ENCODE measurements around the gene RAB27B. TPM values are rescaled to one million over a fixed set of nuclear protein-coding genes. Genes with fewer than 3 reads are reported as not detected.

RAB27B gene
- total RNA-seq, 1 experiment from 2014 or later: 30.4 TPM

DNA sequence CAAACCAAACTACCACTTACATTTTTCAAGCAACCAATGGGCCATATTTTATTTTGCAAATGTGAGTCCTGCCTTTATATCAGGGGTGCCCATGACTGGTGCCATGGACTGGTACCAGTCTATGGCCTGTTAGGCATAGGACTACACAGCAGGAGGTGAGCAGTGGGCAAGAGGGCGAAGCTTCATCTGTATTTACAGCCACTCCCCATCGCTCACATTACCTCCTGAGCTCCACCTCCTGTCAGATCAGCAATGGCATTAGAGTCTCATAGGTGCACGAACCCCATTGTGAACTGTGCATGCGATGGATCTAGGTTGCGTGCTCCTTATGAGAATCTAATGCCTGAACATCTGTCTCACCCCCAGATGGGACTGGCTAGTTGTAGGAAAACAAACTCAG lies 77.4 kb downstream of the RAB27B start:
- no peak for DNase-seq (ENCODE audit: extremely low read depth, low read depth)

DNA sequence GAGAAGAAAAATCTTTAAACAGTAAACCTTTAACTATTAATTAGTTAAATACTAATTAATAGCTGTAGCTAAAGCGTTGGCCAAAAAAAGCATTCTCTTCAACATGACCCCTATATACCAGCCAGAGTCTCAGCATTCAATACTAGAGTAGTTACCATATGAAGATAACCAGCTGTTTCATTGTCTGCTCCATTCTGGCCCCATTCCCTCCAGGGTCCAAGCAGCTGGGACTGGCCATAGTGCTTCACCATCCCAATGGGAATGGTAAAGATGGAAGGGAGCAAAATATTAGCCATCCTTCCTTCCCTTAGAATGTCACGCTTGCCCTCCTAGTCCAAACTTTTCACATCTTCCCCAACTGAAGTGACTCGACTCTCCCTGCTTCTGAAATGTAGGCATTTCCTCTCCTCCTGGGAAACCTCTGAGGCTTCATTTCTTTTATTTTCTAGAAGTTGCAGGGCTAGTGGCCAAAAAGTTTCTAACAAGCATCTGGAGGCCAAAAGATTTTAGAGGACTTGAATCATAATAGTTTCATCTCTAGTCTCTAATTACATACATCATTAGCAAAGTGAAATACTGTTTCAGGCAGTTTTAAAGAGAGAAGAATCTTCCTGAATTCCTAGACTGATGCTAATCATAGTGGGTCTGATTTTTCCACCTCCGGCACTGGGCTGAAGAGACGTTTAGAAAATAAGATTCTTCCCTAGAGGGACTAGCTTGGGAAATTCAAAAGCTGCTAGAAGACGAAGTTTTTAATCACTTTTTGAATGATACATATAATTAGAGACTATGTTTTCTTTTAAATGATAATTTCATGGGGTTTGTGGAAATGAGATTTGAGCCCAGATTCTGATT lies 78.3 kb downstream of the RAB27B start:
- DNase-seq (ENCODE audit: extremely low read depth, low read depth): no peak

GRCh38 chr18:54909538-54909937 lies 81.3 kb downstream of the RAB27B start:
- no peak for DNase-seq (ENCODE audit: extremely low read depth, low read depth)

DNA sequence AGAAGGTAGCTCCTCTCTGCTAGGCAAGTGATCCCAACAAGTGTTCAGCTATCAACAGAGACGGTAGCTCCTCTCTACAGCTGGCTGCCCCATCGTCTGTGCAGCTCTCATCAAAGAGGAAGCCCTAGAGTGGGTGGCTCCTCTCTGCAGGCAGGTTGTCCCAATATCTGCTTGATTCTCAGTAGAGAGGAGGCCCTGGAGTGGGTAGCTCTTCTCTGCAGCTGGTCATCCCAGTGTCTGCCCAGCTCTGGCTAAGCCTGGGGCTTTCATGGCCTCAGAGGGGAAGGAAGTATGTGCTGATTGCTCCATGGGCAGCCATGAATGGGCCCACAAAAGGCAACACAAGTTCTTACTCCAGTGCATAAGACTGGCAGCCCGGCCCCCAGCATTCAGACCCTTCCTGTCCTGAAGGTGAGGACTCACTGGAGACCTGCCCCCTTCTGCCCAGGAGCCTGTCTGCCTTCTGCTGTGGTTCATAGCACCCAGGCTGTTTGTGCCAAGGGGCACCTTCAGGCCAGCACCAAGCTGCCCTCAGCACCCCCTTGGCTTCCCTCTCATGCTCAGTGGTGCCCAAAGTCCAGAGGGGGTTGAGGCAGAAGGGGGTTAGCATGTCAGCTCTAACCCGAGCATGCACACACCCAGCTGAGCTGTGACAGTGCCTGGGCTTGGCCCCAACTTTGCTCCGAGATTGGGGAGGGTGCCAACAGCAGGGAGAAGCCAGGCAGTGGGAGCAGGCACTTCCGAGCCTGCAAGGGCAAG lies 82.1 kb downstream of the RAB27B start:
- DNase-seq (ENCODE audit: extremely low read depth, low read depth): no peak

- no peak for DNase-seq (ENCODE audit: extremely low read depth, low read depth)
Observed at GRCh38 chr18:54911551-54911950, 83.3 kb downstream of the RAB27B start.

DNA sequence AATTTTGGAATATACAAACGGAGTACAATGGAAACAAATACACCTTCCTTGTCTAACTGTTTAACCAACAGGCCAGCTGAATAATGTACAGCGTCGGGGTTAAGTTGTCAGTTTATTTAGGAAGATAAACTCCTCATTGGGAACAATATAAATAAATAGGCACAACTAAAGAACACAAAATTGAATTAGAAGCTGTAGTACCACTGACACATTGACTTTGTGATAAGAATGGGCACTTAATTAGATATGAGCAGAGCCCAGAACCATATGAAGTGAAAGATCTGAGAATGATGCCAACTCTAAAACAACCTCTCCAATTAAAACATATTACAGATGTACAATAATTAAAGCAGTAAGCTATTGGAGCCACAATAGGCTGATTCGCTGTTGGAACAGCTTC lies 86.5 kb downstream of the RAB27B start:
- DNase-seq (ENCODE audit: extremely low read depth, low read depth): no peak

- DNase-seq (ENCODE audit: extremely low read depth, low read depth): no peak
Observed at GRCh38 chr18:54916507-54916906, 88.2 kb downstream of the RAB27B start.

GRCh38 chr18:54918060-54918459 lies 89.8 kb downstream of the RAB27B start:
- no peak for DNase-seq (ENCODE audit: extremely low read depth, low read depth)

DNA sequence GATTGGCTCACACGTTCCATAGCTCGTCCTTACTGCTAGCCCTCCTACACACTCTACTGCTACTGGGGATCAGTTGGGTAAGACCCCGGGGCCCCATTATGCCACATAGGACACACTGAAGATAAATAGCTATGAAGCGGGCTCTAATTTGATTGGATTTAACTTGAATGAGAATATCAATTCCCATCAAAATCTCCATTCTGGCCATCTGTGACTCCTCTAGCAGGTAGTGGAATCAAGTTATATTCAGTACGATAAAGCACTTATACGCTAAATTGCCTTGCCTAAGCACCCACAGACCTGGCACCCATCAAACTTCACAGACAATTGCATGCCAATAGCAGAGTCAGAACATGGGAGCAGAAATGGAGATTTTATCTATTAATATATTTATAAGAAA lies 91.1 kb downstream of the RAB27B start:
- DNase-seq (ENCODE audit: extremely low read depth, low read depth): no peak

- no peak for DNase-seq (ENCODE audit: extremely low read depth, low read depth)
Observed at GRCh38 chr18:54923339-54923956, 95.2 kb downstream of the RAB27B start.

DNA sequence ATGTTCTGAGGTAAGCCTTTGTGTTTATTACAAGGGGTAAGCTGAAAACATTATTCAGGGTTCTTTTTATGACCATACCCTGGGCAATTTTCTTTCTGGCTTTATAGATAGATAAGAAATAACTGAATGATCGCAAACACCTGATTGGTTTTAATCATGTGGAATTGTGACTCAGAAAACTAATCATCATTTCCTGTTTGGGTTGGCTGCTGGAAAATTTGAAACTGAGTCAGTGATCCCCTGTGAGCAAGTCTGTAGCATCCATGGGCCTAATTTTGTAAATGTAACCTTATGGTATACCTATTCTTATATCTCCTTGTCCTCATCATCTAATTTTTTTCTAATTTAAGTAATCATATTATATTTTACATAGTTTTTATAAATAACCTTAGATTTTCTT lies 96.7 kb downstream of the RAB27B start:
- DNase-seq (ENCODE audit: extremely low read depth, low read depth): no peak

GRCh38 chr18:54926593-54927325 lies 98.5 kb downstream of the RAB27B start:
- no peak for DNase-seq (ENCODE audit: extremely low read depth, low read depth)

DNA sequence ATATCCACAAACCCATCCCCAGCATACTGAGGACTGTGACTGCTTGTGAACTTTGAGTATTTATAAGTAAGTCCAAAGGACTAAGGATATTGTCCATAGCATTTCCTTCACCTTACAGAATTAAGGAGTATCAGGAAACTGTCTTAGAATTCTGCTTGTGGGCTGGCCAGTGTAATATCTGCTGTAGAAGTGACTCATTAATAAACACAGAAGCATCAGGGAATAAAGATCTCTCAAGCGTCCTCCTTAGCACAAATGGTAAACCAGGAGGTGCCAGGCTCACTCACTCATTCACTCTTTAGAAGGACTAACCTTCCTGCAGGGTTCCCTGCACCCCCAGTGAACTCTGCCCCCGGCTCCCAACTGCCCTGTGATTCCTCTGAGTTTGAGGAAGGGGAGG lies 100.0 kb downstream of the RAB27B start:
- DNase-seq (ENCODE audit: extremely low read depth, low read depth): no peak

GRCh38 chr18:54931152-54931551 lies 102.9 kb downstream of the RAB27B start:
- DNase-seq (ENCODE audit: extremely low read depth, low read depth): no peak

GRCh38 chr18:54932472-54932871 lies 104.2 kb downstream of the RAB27B start:
- DNase-seq (ENCODE audit: extremely low read depth, low read depth): no peak

DNA sequence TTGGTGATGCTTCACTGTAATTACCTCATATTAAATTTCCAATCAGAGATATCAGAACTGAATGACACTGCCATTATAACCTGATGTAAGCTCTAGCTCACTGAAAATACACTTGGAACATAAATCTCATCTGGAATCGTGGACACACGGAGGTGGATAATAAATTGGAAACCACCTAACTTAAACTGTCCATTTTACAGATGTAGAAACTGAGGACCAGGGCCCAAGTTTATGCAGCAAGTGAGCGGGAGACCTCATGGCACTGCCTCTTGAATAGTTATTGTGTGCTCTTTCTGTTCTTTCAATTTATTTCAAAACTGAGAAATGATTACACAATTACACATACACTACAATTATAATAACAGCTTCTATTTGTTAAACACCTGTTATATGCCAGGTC lies 110.2 kb downstream of the RAB27B start:
- no peak for DNase-seq (ENCODE audit: extremely low read depth, low read depth)

- no peak for DNase-seq (ENCODE audit: extremely low read depth, low read depth)
Observed at GRCh38 chr18:54939361-54939917, 111.2 kb downstream of the RAB27B start.

DNA sequence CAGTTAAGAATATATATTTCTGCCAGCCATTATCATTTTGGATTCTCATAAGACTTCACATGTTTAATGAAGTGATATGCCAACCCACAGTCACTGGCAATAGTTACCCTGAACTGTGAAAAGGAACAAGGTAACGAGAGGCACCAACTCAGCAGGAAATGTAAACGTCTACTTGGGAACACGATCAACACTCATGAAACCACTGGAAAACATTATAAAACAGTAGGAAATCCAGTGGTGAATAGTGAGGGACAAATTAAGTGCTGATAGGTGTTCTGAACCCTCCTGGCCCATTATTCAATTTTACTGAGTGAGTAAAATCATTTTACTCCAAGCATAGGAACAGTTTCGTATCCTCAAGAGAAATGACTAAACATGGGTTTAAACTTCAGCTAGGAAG lies 113.9 kb downstream of the RAB27B start:
- no peak for DNase-seq (ENCODE audit: extremely low read depth, low read depth)

DNA sequence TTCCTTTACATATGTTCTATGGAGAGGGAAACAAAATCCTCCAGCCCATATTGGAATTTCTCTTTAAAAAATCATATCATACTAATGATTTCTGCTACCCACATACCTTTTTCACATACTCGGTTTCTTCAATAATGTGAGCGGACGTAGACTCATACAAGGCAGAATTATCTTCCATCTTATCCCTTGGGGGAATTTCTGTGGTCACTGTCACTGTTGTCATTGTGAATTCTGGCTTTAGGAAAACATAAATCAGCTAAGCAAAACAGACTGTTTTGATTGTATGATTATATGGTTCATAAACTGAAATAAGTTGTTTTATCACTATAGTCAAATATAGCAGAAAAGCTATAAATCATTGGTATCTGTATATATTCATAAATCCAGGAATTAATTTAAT lies 114.3 kb downstream of the RAB27B start:
- no peak for DNase-seq (ENCODE audit: extremely low read depth, low read depth)

Measured in NCI-H460 (cell line).